Transverse colon (tissue), 1 donor: Measurements from ENCODE around the gene CXXC1.

ENCODE experiments used
- EP300 ChIP-seq: sonication (generic); formaldehyde crosslinking; IDR thresholded peaks from one replicate; pipeline ENCODE4 v1.6.1; 2017; ENCODE audit warnings: antibody characterized with exemption, low read depth
- POLR2A ChIP-seq: fragments of 450-650 bp; IDR thresholded peaks from one replicate; pipeline ENCODE4 v1.6.1; 2016; ENCODE audit warnings: antibody characterized with exemption, mild to moderate bottlenecking, moderate library complexity

- no peak for TF ChIP-seq POLR2A
- no peak for TF ChIP-seq EP300
These were observed 42.7 kb upstream of the CXXC1 start for GRCh38 chr18:50330176-50330575.
